Gastroesophageal sphincter (tissue), 4 donors: ENCODE data around the gene IPO13. TPM values are rescaled to one million over a fixed set of nuclear protein-coding genes. Genes with fewer than 3 reads are reported as not detected.
A peak's percentile ranks its signal among the peaks of the same experiment; 100 is the strongest.

Experiments
- ATAC-seq: fragments of 150-250 bp; one replicate; pipeline ENCODE4 v1.9.1; 2016; ENCODE audit warnings: mild to moderate bottlenecking, moderate library complexity
- H3K27ac ChIP-seq, 4 donors: fragments of 200-600 bp; sonication (generic) in 3 of 4; 1 replicate in 3 of 4; 2 replicates in 1 of 4; pipeline ENCODE4 v1.5.1; 2016 to 2019
- H3K27me3 ChIP-seq: fragments of 200-600 bp; sonication (generic); one replicate; pipeline ENCODE4 v1.5.1; 2019
- H3K36me3 ChIP-seq, 2 donors: fragments of 200-600 bp; sonication (generic); one replicate each; pipeline ENCODE4 v1.5.1; 2019; ENCODE audit warnings: control low read depth in 1 of 2
- H3K4me1 ChIP-seq, 3 donors: fragments of 200-600 bp; sonication (generic); 1 replicate in 2 of 3; 2 replicates in 1 of 3; pipeline ENCODE4 v1.5.1; 2016 to 2019; ENCODE audit warnings: control low read depth in 2 of 3
- H3K4me3 ChIP-seq, 2 donors: fragments of 200-600 bp; sonication (generic); one replicate each; pipeline ENCODE4 v1.5.1; 2019; ENCODE audit warnings: mild to moderate bottlenecking in 1 of 2, moderate library complexity in 1 of 2
- H3K9me3 ChIP-seq, 3 donors: fragments of 200-600 bp; sonication (generic); one replicate each; pipeline ENCODE4 v1.5.1; 2017 to 2019; ENCODE audit warnings: control low read depth in 2 of 3
- CTCF ChIP-seq, 4 experiments: fragments of 200-600 bp in 2 of 4; fragments of 450-650 bp in 2 of 4; sonication (generic) in 1 of 4; IDR thresholded peaks; one replicate each; pipeline ENCODE4 v1.5.1; 2017 to 2019; ENCODE audit warnings: antibody characterized with exemption in 4 of 4, mild to moderate bottlenecking in 2 of 4, moderate library complexity in 2 of 4
- EP300 ChIP-seq: sonication (generic); formaldehyde crosslinking; IDR thresholded peaks from one replicate; pipeline ENCODE4 v1.6.1; 2017; ENCODE audit warnings: antibody characterized with exemption, mild to moderate bottlenecking
- POLR2A ChIP-seq, 2 donors: fragments of 450-650 bp; IDR thresholded peaks; one replicate each; pipeline ENCODE4 v1.6.1; 2017; ENCODE audit warnings: antibody characterized with exemption in 2 of 2, mild to moderate bottlenecking in 2 of 2, moderate library complexity in 1 of 2
- POLR2AphosphoS5 ChIP-seq: sonication (generic); formaldehyde crosslinking; IDR thresholded peaks from one replicate; pipeline ENCODE4 v1.6.1; 2017; ENCODE audit warnings: antibody characterized with exemption
- WGBS, 2 donors: methylation state at CpG; one replicate each; pipeline ENCODE4 v1.1.5; 2018; ENCODE audit warnings: low coverage in 1 of 2; 5-methylcytosine and 5-hydroxymethylcytosine counted together
- total RNA-seq, 4 donors: library from RNA; depleted of rRNA; stranded (reverse); fragments of >200 nt; gene quantifications; one replicate each; pipeline ENCODE4 v1.1.0, GENCODE V29; 2016

The IPO13 gene
- total RNA-seq, 4 donors from 2014 or later, result 21.8 to 44.5 (median 24.2) TPM

GRCh38 chr1:43990271-43991199, 43.8 kb downstream of the IPO13 start:
- Histone ChIP-seq H3K9me3 (no peaks in the 10 kb centered on the region), H3K4me1 (peaks cover 0 to 22% (median 7%) of the 10 kb centered on the region in 3 donors), H3K4me3 (peak overlapping the region; percentile 52 to 74), H3K27me3 (no peaks in the 10 kb centered on the region), H3K27ac (peak overlapping the region; percentile 11 to 84 (median 80)), H3K36me3 (peaks cover 0 to 10% of the 10 kb centered on the region in 2 donors)
- WGBS, 2 donors, result 0 to 20% methylated on average over 1 of the region's 19 CpGs
- no peak for ATAC-seq
- TF ChIP-seq EP300 (no peak), POLR2AphosphoS5 (no peak), CTCF (IDR thresholded peaks at IDR 0.05) (no peak), POLR2A (IDR thresholded peaks at IDR 0.05) (no peak)

- TF ChIP-seq POLR2A (IDR thresholded peaks at IDR 0.05) (peak; percentile 9 to 19), EP300 (no peak)
- Histone ChIP-seq H3K4me1 (peaks cover 0 to 24% (median 7%) of the 10 kb centered on the region in 3 donors), H3K4me3 (peak overlapping the region; percentile 52 to 74), H3K9me3 (no peaks in the 10 kb centered on the region), H3K27me3 (no peaks in the 10 kb centered on the region), H3K27ac (peak overlapping the region; percentile 11 to 84 (median 80)), H3K36me3 (peaks cover 0 to 4% of the 10 kb centered on the region in 2 donors)
- 0% methylated on average over 1 of the region's 10 CpGs; no CpG with 5 or more reads in 1 of the 2 donors for WGBS, 2 donors
- no peak for ATAC-seq
Measured at GRCh38 chr1:43991200-43991475, 44.4 kb downstream of the IPO13 start.

GRCh38 chr1:43991476-43992231, 44.9 kb downstream of the IPO13 start, which contains the start of gene CCDC24:
Gene CCDC24 (plus strand): TSS chr1:43991599. CDS start chr1:43991879, 280 bp downstream.
- Histone ChIP-seq H3K27me3 (no peaks in the 10 kb centered on the region), H3K4me3 (peak within 1 kb of the TSS; percentile 52 to 74), H3K4me1 (peaks cover 0 to 29% (median 7%) of the 10 kb centered on the region in 3 donors), H3K9me3 (no peaks in the 10 kb centered on the region), H3K27ac (peak within 1 kb of the TSS; percentile 25 to 84 (median 80)), H3K36me3 (no peaks in the 10 kb centered on the region)
- 0 to 4% methylated on average over 8 to 9 of the region's 66 CpGs for WGBS, 2 donors
- peak in 1 of 2 donors; percentile 8 for TF ChIP-seq POLR2A (IDR thresholded peaks at IDR 0.05)
- peak; percentile 66 for TF ChIP-seq POLR2AphosphoS5
- TF ChIP-seq CTCF (IDR thresholded peaks at IDR 0.05), result peak in 2 of 4 experiments; percentile 5 to 11
- no peak for TF ChIP-seq EP300
- ATAC-seq, result peak; percentile 91

- TF ChIP-seq POLR2A (IDR thresholded peaks at IDR 0.05) (no peak), CTCF (IDR thresholded peaks at IDR 0.05) (no peak), POLR2AphosphoS5 (no peak), EP300 (no peak)
- H3K27me3 ChIP-seq, result no peaks in the 10 kb centered on the region
- H3K36me3 ChIP-seq, result no peaks in the 10 kb centered on the region
- H3K27ac ChIP-seq, result peak overlapping the region in 3 of 4 donors; percentile 80 to 84 (median 80)
- peak overlapping the region; percentile 52 to 74 for H3K4me3 ChIP-seq
- no peak for ATAC-seq
- H3K4me1 ChIP-seq, result peaks cover 0 to 33% (median 7%) of the 10 kb centered on the region in 3 donors
- 46 to 57% methylated on average over 1 to 4 of the region's 11 CpGs for WGBS, 2 donors
- H3K9me3 ChIP-seq, result no peaks in the 10 kb centered on the region
Measured at GRCh38 chr1:43992232-43992995, 45.7 kb downstream of the IPO13 start.
